HEK293 (cell line): Measurements from ENCODE around the gene SLC35E1.

Experiments
- CTCF ChIA-PET: fragments of 350-600 bp; formaldehyde crosslinking; extraction: SDS; loops from one replicate; lab custom pipeline; 2021; ENCODE audit warnings: antibody characterized with exemption; lab: Yijun Ruan, JAX
- POLR2A ChIA-PET: fragments of 300-600 bp; formaldehyde crosslinking; extraction: SDS; loops from one replicate; lab custom pipeline; 2020; ENCODE audit warnings: antibody characterized with exemption, inconsistent platforms; lab: Yijun Ruan, JAX
- H3K27ac ChIP-seq: fragments of 200-500 bp; sonication (Bioruptor generic); 2 replicates; pipeline ENCODE4 v1.5.1; 2014; ENCODE audit warnings: low read depth, low read length, control low read depth, inconsistent platforms; ENCODE audit errors: extremely low read depth
- H3K36me3 ChIP-seq, 2 experiments: fragments of 200-500 bp in 1 of 2; sonication (Bioruptor generic) in 1 of 2; 1 replicate in 1 of 2; 2 replicates in 1 of 2; pipeline ENCODE4 v1.5.1; 2014 to 2017; ENCODE audit warnings: inconsistent platforms in 2 of 2, low read length in 2 of 2; ENCODE audit not compliant: control insufficient read depth in 2 of 2, insufficient read depth in 1 of 2
- H3K4me1 ChIP-seq: fragments of 200-500 bp; sonication (Bioruptor generic); 2 replicates; pipeline ENCODE4 v1.5.1; 2014; ENCODE audit warnings: mild to moderate bottlenecking, low read length, inconsistent platforms; ENCODE audit not compliant: control insufficient read depth, insufficient read depth
- H3K4me3 ChIP-seq: 2 replicates; pipeline ENCODE4 v1.5.1; 2011; ENCODE audit warnings: low read depth, mild to moderate bottlenecking, control low read depth, low read length, moderate library complexity
- H3K9me3 ChIP-seq: fragments of 200-500 bp; sonication (Bioruptor generic); 2 replicates; pipeline ENCODE4 v1.5.1; 2014; ENCODE audit warnings: low read depth, low read length, inconsistent platforms; ENCODE audit not compliant: control insufficient read depth, insufficient read depth
- ZBTB20 ChIP-seq: fragments of 450-650 bp; formaldehyde crosslinking; IDR thresholded peaks from 2 replicates; pipeline ENCODE4 v1.5.1; 2016; ENCODE audit warnings: missing biosample characterization, missing genetic modification characterization
- ZBTB26 ChIP-seq: fragments of 450-650 bp; formaldehyde crosslinking; optimal IDR thresholded peaks from 2 replicates; pipeline ENCODE3; 2016; ENCODE audit warnings: missing biosample characterization, mild to moderate bottlenecking, missing genetic modification characterization
- ZFHX2 ChIP-seq: fragments of 450-650 bp; formaldehyde crosslinking; conservative IDR thresholded peaks from 2 replicates; pipeline ENCODE4 v1.5.1; 2016; ENCODE audit warnings: missing biosample characterization, missing genetic modification characterization
- ZIC2 ChIP-seq: fragments of 450-650 bp; formaldehyde crosslinking; IDR thresholded peaks from 2 replicates; pipeline ENCODE4 v1.5.1; 2016; ENCODE audit warnings: missing biosample characterization, missing genetic modification characterization
- ZNF18 ChIP-seq: fragments of 450-650 bp; formaldehyde crosslinking; IDR thresholded peaks from 2 replicates; pipeline ENCODE4 v1.5.1; 2016; ENCODE audit warnings: missing biosample characterization, missing genetic modification characterization
- ZNF214 ChIP-seq: fragments of 450-650 bp; formaldehyde crosslinking; IDR thresholded peaks from 2 replicates; pipeline ENCODE4 v1.5.1; 2017; ENCODE audit warnings: missing biosample characterization, mild to moderate bottlenecking, missing genetic modification characterization, borderline replicate concordance
- ZNF221 ChIP-seq: fragments of 450-650 bp; formaldehyde crosslinking; IDR thresholded peaks from 2 replicates; pipeline ENCODE4 v1.5.1; 2017; ENCODE audit warnings: missing biosample characterization, missing genetic modification characterization, borderline replicate concordance
- ZNF248 ChIP-seq: fragments of 450-650 bp; formaldehyde crosslinking; IDR thresholded peaks from 2 replicates; pipeline ENCODE4 v1.5.1; 2017; ENCODE audit warnings: missing biosample characterization, missing genetic modification characterization
- ZNF280D ChIP-seq: fragments of 450-650 bp; formaldehyde crosslinking; IDR thresholded peaks from 2 replicates; pipeline ENCODE4 v1.5.1; 2016; ENCODE audit warnings: missing biosample characterization, missing genetic modification characterization
- ZNF292 ChIP-seq: fragments of 450-650 bp; formaldehyde crosslinking; IDR thresholded peaks from 2 replicates; pipeline ENCODE4 v1.5.1; 2016; ENCODE audit warnings: low read depth, missing biosample characterization, missing genetic modification characterization, borderline replicate concordance
- ZNF341 ChIP-seq: fragments of 450-650 bp; formaldehyde crosslinking; IDR thresholded peaks from 2 replicates; pipeline ENCODE4; 2016; ENCODE audit warnings: low read depth, missing biosample characterization, missing genetic modification characterization
- ZNF473 ChIP-seq: fragments of 450-650 bp; formaldehyde crosslinking; IDR thresholded peaks from 2 replicates; pipeline ENCODE4 v1.5.1; 2017; ENCODE audit warnings: missing biosample characterization, missing genetic modification characterization
- ZNF48 ChIP-seq: fragments of 450-650 bp; formaldehyde crosslinking; IDR thresholded peaks from 2 replicates; pipeline ENCODE4 v1.5.1; 2016; ENCODE audit warnings: missing biosample characterization, missing genetic modification characterization
- ZNF660 ChIP-seq: fragments of 450-650 bp; IDR thresholded peaks from 2 replicates; pipeline ENCODE4 v1.5.1; 2018; ENCODE audit warnings: missing biosample characterization, mild to moderate bottlenecking, missing genetic modification characterization
- ZNF701 ChIP-seq: fragments of 450-650 bp; formaldehyde crosslinking; IDR thresholded peaks from 2 replicates; pipeline ENCODE4 v1.5.1; 2016; ENCODE audit warnings: missing biosample characterization, missing genetic modification characterization
- ZNF76 ChIP-seq: fragments of 450-650 bp; formaldehyde crosslinking; IDR thresholded peaks from 2 replicates; pipeline ENCODE4; 2016; ENCODE audit warnings: low read depth, missing biosample characterization, missing genetic modification characterization, borderline replicate concordance
- ZNF791 ChIP-seq: fragments of 450-650 bp; formaldehyde crosslinking; IDR thresholded peaks from 2 replicates; pipeline ENCODE4 v1.5.1; 2016; ENCODE audit warnings: missing biosample characterization, missing genetic modification characterization
- ZNF792 ChIP-seq: fragments of 450-650 bp; formaldehyde crosslinking; IDR thresholded peaks from 2 replicates; pipeline ENCODE4 v1.5.1; 2016; ENCODE audit warnings: missing biosample characterization, missing genetic modification characterization
- TF ChIP-seq, protein P1 (sequence below): fragments of 450-650 bp; formaldehyde crosslinking; IDR thresholded peaks from 2 replicates; pipeline ENCODE4 v1.5.1; 2017; ENCODE audit warnings: missing biosample characterization, missing genetic modification characterization
- TF ChIP-seq, protein P2 (sequence below): fragments of 450-650 bp; formaldehyde crosslinking; IDR thresholded peaks from 2 replicates; pipeline ENCODE4 v1.5.1; 2016; ENCODE audit warnings: missing biosample characterization, missing genetic modification characterization
- TF ChIP-seq, protein P3 (sequence below): fragments of 450-650 bp; formaldehyde crosslinking; IDR thresholded peaks from 2 replicates; pipeline ENCODE4 v1.5.1; 2016; ENCODE audit warnings: missing biosample characterization, missing genetic modification characterization, borderline replicate concordance

Gene SLC35E1

GRCh38 chr19:16540948-16541347 lies 31.3 kb downstream of the SLC35E1 start:
- ChIA-PET CTCF (interaction anchor here (1.0 kb wide), 1 partner anchor 13 kb away, joined by 3 read pairs; no protein-coding TSS in a partner anchor), POLR2A (interaction anchor here (1.0 kb wide), 1 partner anchor 17 kb away, joined by 4 read pairs; no protein-coding TSS in a partner anchor)
- Histone ChIP-seq H3K4me3 (peak overlapping the region; percentile 96), H3K36me3 (peaks cover 28 to 51% of the 10 kb centered on the region in 2 experiments; a peak in 2 of 3 replicates), H3K4me1 (peaks cover 2% of the 10 kb centered on the region; the same call in 1 of the 2 replicates), H3K27ac (no peak overlapping the region), H3K9me3 (no peaks in the 10 kb centered on the region)
- TF ChIP-seq ZNF18 (tag by site-specific recombination), result no peak
- TF ChIP-seq, protein P1, sequence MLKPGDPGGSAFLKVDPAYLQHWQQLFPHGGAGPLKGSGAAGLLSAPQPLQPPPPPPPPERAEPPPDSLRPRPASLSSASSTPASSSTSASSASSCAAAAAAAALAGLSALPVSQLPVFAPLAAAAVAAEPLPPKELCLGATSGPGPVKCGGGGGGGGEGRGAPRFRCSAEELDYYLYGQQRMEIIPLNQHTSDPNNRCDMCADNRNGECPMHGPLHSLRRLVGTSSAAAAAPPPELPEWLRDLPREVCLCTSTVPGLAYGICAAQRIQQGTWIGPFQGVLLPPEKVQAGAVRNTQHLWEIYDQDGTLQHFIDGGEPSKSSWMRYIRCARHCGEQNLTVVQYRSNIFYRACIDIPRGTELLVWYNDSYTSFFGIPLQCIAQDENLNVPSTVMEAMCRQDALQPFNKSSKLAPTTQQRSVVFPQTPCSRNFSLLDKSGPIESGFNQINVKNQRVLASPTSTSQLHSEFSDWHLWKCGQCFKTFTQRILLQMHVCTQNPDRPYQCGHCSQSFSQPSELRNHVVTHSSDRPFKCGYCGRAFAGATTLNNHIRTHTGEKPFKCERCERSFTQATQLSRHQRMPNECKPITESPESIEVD (tag by site-specific recombination), result no peak
- TF ChIP-seq ZNF221 (tag by site-specific recombination), result no peak
- TF ChIP-seq, protein P2, sequence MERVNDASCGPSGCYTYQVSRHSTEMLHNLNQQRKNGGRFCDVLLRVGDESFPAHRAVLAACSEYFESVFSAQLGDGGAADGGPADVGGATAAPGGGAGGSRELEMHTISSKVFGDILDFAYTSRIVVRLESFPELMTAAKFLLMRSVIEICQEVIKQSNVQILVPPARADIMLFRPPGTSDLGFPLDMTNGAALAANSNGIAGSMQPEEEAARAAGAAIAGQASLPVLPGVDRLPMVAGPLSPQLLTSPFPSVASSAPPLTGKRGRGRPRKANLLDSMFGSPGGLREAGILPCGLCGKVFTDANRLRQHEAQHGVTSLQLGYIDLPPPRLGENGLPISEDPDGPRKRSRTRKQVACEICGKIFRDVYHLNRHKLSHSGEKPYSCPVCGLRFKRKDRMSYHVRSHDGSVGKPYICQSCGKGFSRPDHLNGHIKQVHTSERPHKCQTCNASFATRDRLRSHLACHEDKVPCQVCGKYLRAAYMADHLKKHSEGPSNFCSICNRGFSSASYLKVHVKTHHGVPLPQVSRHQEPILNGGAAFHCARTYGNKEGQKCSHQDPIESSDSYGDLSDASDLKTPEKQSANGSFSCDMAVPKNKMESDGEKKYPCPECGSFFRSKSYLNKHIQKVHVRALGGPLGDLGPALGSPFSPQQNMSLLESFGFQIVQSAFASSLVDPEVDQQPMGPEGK (tag by site-specific recombination), result no peak
- TF ChIP-seq ZNF341 (tag by site-specific recombination), result no peak
- TF ChIP-seq ZNF660 (tag by site-specific recombination), result no peak
- TF ChIP-seq ZNF292 (tag by site-specific recombination), result no peak
- TF ChIP-seq, protein P3, sequence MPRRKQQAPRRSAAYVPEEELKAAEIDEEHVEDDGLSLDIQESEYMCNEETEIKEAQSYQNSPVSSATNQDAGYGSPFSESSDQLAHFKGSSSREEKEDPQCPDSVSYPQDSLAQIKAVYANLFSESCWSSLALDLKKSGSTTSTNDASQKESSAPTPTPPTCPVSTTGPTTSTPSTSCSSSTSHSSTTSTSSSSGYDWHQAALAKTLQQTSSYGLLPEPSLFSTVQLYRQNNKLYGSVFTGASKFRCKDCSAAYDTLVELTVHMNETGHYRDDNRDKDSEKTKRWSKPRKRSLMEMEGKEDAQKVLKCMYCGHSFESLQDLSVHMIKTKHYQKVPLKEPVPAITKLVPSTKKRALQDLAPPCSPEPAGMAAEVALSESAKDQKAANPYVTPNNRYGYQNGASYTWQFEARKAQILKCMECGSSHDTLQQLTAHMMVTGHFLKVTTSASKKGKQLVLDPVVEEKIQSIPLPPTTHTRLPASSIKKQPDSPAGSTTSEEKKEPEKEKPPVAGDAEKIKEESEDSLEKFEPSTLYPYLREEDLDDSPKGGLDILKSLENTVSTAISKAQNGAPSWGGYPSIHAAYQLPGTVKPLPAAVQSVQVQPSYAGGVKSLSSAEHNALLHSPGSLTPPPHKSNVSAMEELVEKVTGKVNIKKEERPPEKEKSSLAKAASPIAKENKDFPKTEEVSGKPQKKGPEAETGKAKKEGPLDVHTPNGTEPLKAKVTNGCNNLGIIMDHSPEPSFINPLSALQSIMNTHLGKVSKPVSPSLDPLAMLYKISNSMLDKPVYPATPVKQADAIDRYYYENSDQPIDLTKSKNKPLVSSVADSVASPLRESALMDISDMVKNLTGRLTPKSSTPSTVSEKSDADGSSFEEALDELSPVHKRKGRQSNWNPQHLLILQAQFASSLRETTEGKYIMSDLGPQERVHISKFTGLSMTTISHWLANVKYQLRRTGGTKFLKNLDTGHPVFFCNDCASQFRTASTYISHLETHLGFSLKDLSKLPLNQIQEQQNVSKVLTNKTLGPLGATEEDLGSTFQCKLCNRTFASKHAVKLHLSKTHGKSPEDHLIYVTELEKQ (tag by site-specific recombination), result no peak
- no peak for TF ChIP-seq ZIC2
- no peak for TF ChIP-seq ZBTB26
- no peak for TF ChIP-seq ZNF791 (tag by site-specific recombination)
- no peak for TF ChIP-seq ZNF701 (tag by site-specific recombination)

DNA sequence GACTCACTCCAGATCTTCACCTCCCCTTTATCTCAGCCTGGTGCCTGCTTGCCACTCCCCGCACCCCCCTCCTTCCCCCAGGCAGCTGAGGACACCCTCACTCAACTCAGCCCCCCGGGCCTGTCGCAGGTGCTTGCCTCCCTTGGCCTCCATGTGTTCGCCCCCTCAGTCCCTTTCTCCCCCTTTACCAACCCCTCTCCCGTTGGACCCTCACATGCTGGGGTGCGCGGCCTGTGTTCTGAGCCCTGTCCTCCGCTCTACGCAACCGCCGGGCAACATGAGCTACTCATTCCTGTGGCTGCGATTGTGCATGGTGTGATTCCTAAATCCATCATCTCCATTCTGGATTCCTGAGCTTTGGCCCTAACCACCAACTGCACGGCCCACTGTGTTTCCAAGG lies 35.1 kb downstream of the SLC35E1 start:
- Histone ChIP-seq H3K4me3 (no peak overlapping the region), H3K4me1 (no peaks in the 10 kb centered on the region; the same call in 1 of the 2 replicates), H3K27ac (no peak overlapping the region), H3K36me3 (peaks cover 46 to 90% of the 10 kb centered on the region in 2 experiments; a peak in 2 of 3 replicates), H3K9me3 (no peaks in the 10 kb centered on the region)
- ChIA-PET CTCF (no interaction called here), POLR2A (interaction anchor here (1.5 kb wide), 1 partner anchor 13 kb away, joined by 4 read pairs; no protein-coding TSS in a partner anchor)
- TF ChIP-seq ZNF76 (tag by site-specific recombination) (no peak), ZNF473 (tag by site-specific recombination) (no peak), ZNF214 (tag by site-specific recombination) (no peak), ZBTB20 (tag by site-specific recombination) (no peak), ZNF280D (tag by site-specific recombination) (no peak), ZFHX2 (tag by site-specific recombination) (no peak), ZNF48 (no peak), ZNF248 (tag by site-specific recombination) (no peak), ZNF792 (no peak)
